K562 (cell line): ENCODE measurements around the gene PSMB11. TPM values are rescaled to one million over a fixed set of nuclear protein-coding genes. Genes with fewer than 3 reads are reported as not detected.

Experiments used
- JUND ChIP-seq, 2 experiments: IDR thresholded peaks; 2 replicates in 1 of 2; 3 replicates in 1 of 2; pipeline ENCODE4 v1.6.1; 2011; ENCODE audit warnings: borderline replicate concordance in 2 of 2, low read depth in 2 of 2, low read length in 2 of 2, improper control_type of control experiment in 1 of 2, missing biosample characterization in 1 of 2, missing genetic modification characterization in 1 of 2, missing genetic modification reagents in 1 of 2
- XRCC5 ChIP-seq: fragments of 200-400 bp; formaldehyde crosslinking; IDR thresholded peaks from 2 replicates; pipeline ENCODE4 v1.6.1; 2017; ENCODE audit warnings: low read depth, mild to moderate bottlenecking, low read length
- ZNF644 ChIP-seq: fragments of 200-800 bp; sonication (Bioruptor generic); IDR thresholded peaks from 2 replicates; pipeline ENCODE4 v1.6.1; 2016; ENCODE audit warnings: low read depth, missing genetic modification characterization, missing compliant biosample characterization
- polyA plus RNA-seq, 8 experiments: library from polyadenylated mRNA; depleted of rRNA in 4 of 8; stranded (reverse) in 5 of 8; unstranded in 3 of 8; fragments of >200 nt; fragmentation: Nextera tagmentation in 2 of 8; fragmentation: Illumina TruSeq in 1 of 8; extraction: Ambion mirVana in 2 of 8; extraction: Trizol in 1 of 8; gene quantifications; 2 replicates each; pipeline versions ENCODE4 v1.2.1 to v1.2.3, GENCODE V29; 2011 to 2014; ENCODE audit warnings: inconsistent platforms in 1 of 8, missing spikeins in 1 of 8
- total RNA-seq, 7 experiments: library from RNA; depleted of rRNA in 6 of 7; stranded (reverse); fragments of >200 nt in 6 of 7; fragmentation: Illumina TruSeq in 2 of 7; extraction: Trizol in 2 of 7; gene quantifications; 2 replicates each; pipeline versions ENCODE4 v1.2.1 to v1.2.3, GENCODE V29; 2011 to 2021; ENCODE audit warnings: low replicate concordance in 1 of 7
- TF ChIP-seq, protein P1 (sequence below): fragments of 200-800 bp; sonication (Bioruptor generic); IDR thresholded peaks from 2 replicates; pipeline ENCODE4 v1.6.1; 2016; ENCODE audit warnings: missing genetic modification characterization, missing compliant biosample characterization
- TF ChIP-seq, protein P2 (sequence below): fragments of 450-650 bp; IDR thresholded peaks from 2 replicates; pipeline ENCODE4 v1.6.1; 2016; ENCODE audit warnings: mild to moderate bottlenecking, moderate library complexity

Gene PSMB11
- total and polyA plus RNA-seq, 9 of the 15 experiments (the other 6 are each of a cell fraction or from before 2014, with no cell fraction given) = not detected

DNA sequence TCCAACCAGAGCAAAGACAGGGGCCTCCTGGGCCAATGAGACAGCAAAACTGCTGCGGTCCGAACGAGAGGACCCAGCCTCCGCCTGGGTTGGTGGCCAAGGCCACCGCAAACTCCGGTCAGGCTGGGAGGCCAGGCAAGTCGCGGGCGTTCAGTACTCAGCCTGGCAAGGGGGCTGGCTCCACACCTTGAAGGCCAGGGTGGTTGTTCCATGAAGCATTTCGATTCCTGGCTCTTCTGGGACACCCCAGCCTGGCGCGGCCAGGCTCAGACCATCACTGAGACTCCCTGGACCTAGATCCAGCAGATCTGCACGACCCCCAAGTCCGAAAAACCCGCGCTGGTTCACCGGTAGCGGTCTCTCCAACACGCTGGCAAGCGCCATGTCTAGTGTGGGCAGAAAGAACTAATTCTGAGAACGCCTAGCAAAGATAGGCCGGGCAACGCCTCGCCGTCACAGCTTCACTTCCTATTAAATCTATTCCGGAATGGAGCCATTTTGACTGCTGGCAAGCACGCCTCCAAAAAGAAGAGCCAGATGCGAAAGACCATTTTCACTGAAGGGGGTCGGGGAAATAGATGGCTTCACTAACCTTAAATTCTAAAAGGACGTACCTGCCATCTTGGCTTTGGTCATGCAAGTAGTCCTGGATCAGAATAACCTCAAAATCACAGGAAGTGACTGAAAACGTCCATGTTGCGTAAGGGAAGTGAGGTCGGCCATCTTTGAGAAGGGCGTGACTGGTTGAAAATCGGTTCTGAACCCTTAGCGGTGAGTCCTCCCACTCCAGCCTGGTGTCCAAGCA, 7.3 kb upstream of the PSMB11 start, which contains the start of gene PSMB5 (continued):
- TF ChIP-seq, protein P1, sequence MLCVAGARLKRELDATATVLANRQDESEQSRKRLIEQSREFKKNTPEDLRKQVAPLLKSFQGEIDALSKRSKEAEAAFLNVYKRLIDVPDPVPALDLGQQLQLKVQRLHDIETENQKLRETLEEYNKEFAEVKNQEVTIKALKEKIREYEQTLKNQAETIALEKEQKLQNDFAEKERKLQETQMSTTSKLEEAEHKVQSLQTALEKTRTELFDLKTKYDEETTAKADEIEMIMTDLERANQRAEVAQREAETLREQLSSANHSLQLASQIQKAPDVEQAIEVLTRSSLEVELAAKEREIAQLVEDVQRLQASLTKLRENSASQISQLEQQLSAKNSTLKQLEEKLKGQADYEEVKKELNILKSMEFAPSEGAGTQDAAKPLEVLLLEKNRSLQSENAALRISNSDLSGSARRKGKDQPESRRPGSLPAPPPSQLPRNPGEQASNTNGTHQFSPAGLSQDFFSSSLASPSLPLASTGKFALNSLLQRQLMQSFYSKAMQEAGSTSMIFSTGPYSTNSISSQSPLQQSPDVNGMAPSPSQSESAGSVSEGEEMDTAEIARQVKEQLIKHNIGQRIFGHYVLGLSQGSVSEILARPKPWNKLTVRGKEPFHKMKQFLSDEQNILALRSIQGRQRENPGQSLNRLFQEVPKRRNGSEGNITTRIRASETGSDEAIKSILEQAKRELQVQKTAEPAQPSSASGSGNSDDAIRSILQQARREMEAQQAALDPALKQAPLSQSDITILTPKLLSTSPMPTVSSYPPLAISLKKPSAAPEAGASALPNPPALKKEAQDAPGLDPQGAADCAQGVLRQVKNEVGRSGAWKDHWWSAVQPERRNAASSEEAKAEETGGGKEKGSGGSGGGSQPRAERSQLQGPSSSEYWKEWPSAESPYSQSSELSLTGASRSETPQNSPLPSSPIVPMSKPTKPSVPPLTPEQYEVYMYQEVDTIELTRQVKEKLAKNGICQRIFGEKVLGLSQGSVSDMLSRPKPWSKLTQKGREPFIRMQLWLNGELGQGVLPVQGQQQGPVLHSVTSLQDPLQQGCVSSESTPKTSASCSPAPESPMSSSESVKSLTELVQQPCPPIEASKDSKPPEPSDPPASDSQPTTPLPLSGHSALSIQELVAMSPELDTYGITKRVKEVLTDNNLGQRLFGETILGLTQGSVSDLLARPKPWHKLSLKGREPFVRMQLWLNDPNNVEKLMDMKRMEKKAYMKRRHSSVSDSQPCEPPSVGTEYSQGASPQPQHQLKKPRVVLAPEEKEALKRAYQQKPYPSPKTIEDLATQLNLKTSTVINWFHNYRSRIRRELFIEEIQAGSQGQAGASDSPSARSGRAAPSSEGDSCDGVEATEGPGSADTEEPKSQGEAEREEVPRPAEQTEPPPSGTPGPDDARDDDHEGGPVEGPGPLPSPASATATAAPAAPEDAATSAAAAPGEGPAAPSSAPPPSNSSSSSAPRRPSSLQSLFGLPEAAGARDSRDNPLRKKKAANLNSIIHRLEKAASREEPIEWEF = no peak
- TF ChIP-seq, protein P2, sequence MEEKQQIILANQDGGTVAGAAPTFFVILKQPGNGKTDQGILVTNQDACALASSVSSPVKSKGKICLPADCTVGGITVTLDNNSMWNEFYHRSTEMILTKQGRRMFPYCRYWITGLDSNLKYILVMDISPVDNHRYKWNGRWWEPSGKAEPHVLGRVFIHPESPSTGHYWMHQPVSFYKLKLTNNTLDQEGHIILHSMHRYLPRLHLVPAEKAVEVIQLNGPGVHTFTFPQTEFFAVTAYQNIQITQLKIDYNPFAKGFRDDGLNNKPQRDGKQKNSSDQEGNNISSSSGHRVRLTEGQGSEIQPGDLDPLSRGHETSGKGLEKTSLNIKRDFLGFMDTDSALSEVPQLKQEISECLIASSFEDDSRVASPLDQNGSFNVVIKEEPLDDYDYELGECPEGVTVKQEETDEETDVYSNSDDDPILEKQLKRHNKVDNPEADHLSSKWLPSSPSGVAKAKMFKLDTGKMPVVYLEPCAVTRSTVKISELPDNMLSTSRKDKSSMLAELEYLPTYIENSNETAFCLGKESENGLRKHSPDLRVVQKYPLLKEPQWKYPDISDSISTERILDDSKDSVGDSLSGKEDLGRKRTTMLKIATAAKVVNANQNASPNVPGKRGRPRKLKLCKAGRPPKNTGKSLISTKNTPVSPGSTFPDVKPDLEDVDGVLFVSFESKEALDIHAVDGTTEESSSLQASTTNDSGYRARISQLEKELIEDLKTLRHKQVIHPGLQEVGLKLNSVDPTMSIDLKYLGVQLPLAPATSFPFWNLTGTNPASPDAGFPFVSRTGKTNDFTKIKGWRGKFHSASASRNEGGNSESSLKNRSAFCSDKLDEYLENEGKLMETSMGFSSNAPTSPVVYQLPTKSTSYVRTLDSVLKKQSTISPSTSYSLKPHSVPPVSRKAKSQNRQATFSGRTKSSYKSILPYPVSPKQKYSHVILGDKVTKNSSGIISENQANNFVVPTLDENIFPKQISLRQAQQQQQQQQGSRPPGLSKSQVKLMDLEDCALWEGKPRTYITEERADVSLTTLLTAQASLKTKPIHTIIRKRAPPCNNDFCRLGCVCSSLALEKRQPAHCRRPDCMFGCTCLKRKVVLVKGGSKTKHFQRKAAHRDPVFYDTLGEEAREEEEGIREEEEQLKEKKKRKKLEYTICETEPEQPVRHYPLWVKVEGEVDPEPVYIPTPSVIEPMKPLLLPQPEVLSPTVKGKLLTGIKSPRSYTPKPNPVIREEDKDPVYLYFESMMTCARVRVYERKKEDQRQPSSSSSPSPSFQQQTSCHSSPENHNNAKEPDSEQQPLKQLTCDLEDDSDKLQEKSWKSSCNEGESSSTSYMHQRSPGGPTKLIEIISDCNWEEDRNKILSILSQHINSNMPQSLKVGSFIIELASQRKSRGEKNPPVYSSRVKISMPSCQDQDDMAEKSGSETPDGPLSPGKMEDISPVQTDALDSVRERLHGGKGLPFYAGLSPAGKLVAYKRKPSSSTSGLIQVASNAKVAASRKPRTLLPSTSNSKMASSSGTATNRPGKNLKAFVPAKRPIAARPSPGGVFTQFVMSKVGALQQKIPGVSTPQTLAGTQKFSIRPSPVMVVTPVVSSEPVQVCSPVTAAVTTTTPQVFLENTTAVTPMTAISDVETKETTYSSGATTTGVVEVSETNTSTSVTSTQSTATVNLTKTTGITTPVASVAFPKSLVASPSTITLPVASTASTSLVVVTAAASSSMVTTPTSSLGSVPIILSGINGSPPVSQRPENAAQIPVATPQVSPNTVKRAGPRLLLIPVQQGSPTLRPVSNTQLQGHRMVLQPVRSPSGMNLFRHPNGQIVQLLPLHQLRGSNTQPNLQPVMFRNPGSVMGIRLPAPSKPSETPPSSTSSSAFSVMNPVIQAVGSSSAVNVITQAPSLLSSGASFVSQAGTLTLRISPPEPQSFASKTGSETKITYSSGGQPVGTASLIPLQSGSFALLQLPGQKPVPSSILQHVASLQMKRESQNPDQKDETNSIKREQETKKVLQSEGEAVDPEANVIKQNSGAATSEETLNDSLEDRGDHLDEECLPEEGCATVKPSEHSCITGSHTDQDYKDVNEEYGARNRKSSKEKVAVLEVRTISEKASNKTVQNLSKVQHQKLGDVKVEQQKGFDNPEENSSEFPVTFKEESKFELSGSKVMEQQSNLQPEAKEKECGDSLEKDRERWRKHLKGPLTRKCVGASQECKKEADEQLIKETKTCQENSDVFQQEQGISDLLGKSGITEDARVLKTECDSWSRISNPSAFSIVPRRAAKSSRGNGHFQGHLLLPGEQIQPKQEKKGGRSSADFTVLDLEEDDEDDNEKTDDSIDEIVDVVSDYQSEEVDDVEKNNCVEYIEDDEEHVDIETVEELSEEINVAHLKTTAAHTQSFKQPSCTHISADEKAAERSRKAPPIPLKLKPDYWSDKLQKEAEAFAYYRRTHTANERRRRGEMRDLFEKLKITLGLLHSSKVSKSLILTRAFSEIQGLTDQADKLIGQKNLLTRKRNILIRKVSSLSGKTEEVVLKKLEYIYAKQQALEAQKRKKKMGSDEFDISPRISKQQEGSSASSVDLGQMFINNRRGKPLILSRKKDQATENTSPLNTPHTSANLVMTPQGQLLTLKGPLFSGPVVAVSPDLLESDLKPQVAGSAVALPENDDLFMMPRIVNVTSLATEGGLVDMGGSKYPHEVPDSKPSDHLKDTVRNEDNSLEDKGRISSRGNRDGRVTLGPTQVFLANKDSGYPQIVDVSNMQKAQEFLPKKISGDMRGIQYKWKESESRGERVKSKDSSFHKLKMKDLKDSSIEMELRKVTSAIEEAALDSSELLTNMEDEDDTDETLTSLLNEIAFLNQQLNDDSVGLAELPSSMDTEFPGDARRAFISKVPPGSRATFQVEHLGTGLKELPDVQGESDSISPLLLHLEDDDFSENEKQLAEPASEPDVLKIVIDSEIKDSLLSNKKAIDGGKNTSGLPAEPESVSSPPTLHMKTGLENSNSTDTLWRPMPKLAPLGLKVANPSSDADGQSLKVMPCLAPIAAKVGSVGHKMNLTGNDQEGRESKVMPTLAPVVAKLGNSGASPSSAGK = no peak
- TF ChIP-seq ZNF644 (tag) = peak; percentile 90
- TF ChIP-seq JUND (IDR thresholded peaks at IDR 0.05; ENCODE audit: borderline replicate concordance, low read depth, low read length) = peak; percentile 16; the same call in 1 of the 2 replicates
- TF ChIP-seq JUND (tag; IDR thresholded peaks at IDR 0.05; ENCODE audit: borderline replicate concordance, low read depth, low read length) = peak; percentile 83; the same call in 2 of the 3 replicates
- TF ChIP-seq XRCC5 = 0 out of 2 replicates have a peak, but pooled peaks have one; percentile 23
